HG02623 (cell line): Measurements from ENCODE around the gene SON.
"Not testable (repeated sequence)": the region's sequence is repeated elsewhere in the genome, so short reads cannot be mapped to it uniquely, and the experiment has no call there.

Experiments
- ATAC-seq: cut with Tn5 transposase; IDR thresholded peaks from one replicate; pipeline ENCODE4 v1.9.1; 2021; ENCODE audit warnings: moderate library complexity; ENCODE audit not compliant: unreplicated experiment

Gene SON

DNA sequence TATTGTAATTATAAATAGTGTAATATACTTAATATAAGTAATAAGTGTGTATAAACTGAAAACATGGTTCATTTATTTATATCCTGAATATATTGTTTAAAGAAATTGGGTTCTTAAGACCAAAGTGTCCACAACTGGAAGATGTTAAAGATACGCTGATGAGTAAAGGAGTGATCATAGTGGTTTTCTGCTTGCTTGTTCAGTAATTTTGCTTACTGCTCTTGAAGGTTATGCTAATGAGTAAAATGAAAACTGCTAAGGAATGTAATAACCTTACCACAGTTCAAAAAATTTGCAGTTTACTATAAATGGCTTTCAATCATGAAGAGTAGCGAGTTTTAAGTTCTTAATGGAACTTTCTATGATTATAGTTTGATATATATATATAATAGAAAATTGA is 23.7 kb downstream of the SON start:
- ATAC-seq, result no peak

- no peak for ATAC-seq
These were observed 25.1 kb downstream of the SON start for GRCh38 chr21:33567914-33568313.

DNA sequence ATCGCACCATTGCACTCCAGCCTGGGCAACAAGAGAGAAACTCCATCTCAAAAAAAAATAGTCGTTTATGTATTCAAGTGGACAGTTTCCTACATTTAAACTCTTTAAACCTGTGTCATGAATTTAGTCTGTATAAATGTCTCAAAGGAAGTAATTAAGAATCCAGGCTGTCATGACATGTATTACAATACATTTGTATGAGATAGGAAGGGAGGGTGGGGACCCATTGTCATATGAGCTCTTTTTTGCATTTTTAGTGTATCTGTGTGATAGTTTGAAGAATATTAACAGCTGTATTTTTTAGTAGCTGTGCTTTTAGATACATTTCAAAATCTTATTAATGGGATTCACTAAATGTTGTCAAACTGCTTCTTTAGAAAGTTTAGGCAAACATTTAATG is 25.6 kb downstream of the SON start:
- no peak for ATAC-seq

- ATAC-seq, result no peak
These were observed 27.2 kb downstream of the SON start for GRCh38 chr21:33569991-33570390.

GRCh38 chr21:33572350-33572749 is 29.5 kb downstream of the SON start:
- ATAC-seq, result no peak

DNA sequence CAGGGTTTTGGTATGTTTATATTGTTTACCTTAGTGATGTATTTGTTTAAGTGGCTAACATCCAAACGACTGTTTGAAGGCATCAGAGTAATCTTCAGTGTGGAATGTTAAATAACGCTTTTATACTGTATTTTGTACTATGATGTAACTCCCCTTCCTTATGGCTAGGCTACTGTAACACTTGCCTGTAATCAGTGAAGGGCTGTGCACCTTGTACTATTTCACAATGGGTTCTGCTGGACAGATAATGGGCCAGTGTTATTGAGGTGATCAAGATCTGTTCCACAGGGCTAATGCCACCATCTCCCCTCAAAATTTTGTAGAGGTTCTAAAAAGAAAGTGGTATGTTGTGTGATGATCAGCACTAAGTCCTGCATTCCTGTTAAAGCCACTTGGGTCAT is 33.9 kb downstream of the SON start:
- not testable (repeated sequence) for ATAC-seq

DNA sequence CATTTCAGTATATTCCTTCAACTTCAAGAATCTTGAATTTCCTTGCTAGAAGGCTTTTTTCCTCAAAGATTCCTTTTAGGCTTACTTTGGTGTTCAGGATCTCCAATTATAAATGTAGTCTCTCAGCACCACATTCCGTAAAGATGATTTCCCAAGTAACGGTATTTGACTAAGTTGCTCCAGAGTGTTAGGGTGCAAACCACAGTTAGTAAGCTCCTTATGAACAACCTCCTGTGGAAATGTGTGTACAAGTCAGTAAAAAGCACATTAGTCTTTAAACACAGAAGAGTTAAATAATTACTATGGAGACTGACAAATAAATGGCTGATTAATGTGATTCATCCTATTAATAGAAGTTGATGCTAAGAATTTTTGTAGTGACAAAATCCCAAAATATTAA is 35.4 kb downstream of the SON start:
- ATAC-seq, result no peak

DNA sequence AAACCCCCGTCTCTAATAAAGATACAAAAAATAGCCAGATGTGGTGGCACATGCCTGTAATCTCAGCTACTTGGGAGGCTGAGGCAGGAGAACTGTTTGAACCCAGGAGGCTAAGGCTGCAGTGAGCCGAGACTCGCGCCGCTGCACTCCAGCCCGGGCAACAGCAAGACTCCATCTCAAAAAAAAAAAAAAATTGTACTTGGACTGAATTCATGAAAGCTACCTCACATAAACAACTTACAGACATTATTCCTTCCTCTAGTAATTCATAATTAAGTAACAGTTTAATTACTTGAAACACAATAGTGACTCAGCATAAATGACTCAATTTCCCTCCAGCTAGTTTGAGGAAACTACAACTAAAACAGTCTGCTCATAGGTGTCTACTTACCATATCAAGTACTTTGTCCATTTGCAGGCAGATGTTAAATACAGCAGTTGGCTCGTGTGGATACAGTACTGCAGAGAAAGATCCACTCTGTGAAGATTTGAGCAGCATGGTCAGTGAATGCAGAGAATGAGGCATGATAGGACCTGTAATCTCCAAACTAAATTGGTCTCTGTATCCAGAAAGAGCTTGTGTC is 36.2 kb downstream of the SON start:
- no peak for ATAC-seq

DNA sequence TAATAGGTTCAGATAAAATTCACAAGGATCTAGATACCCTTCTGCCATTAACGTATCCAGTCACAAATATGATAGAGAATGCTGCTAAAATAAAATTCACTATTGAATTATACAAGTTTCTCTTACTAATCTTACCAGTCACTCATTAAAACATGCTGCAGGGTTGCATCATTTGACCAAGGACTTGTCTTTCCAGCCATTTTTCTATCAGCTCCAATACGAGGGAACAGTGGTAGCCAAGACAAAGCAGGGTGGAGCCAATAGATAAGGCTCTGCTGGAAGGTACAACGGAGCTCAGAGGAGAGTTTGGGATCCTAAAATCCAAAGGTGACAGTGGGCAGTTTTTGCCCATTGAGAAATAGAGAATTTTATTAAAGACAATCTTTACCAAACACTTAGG is 41.6 kb downstream of the SON start:
- no peak for ATAC-seq

GRCh38 chr21:33586927-33587326 is 44.1 kb downstream of the SON start:
- ATAC-seq, result no peak

DNA sequence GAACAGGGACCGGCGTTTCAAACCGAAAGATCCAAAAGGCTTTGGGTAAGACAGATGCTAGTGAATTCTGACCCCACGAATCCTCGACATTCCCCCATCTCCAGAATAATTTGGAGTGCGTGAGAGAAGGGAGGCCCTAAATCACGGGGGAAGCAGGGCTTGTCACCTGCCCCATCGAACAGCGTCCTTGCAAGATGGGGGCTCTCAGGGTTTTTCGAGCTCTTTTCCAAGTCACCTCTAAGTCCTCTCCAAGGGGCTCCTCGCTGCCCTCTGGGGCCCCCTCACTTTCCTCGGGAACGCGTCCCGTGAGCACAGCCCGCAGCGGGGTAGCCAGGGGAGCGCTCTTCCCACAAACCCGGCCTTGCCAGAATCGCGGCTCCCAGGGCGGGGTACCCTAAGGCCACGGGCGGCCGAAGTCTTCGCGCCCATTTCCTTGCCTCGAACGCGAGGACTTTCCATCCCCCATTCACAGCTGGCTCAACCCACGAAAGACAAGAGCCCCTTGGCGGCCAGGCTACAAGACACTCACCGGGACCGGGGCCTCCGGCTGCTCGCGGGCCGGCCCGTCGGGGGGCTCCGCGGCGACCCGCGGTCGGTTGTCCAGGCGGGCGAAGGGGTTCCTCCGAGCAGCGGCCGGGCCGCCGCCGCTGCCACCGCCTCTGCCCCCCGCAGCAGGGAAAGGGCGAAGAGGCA is 45.1 kb downstream of the SON start:
- ATAC-seq, result peak; percentile 28

- ATAC-seq, result peak; percentile 80
These were observed 45.9 kb downstream of the SON start, which contains the start of gene DONSON for GRCh38 chr21:33588485-33589335. Gene DONSON (minus strand): TSS chr21:33588684. CDS start chr21:33588641, 43 bp downstream.

- ATAC-seq, result no peak
These were observed 55.2 kb downstream of the SON start for GRCh38 chr21:33598051-33598450.

- ATAC-seq, result no peak
These were observed 65.7 kb downstream of the SON start for GRCh38 chr21:33608559-33608958.

DNA sequence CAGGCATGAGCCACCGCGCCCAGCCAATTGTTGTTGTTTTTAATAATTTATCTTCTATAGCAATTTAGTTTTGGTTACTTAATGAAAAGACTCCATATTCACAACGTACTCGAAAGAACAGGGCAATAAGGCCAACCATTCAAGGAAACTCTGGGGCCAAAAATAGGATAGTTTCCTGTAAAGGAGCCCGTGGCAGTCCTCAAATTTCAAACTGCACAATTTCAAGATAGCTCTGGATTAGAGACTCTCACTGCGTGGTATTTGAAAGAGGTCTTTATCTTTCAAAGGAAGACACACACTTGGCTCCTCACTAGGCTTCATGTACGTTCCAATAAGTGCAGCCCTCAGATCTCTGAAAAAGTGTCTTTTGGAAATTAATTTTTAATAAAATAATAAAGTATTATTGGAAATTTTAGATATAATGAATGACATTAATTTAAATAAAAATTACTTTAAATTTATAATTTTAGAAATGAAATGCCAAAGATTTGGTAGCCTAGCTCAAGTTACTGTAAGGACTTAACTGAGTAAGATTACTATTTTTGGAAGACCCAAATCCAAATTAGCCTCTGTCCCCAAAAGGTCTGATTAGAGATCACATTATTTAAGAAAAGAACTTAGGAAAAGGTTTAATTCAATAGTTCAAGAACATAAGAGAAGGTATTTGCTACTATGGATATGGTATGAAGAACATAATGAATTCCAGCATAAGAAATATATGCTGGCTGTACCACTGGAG is 68.3 kb downstream of the SON start:
- ATAC-seq, result no peak

DNA sequence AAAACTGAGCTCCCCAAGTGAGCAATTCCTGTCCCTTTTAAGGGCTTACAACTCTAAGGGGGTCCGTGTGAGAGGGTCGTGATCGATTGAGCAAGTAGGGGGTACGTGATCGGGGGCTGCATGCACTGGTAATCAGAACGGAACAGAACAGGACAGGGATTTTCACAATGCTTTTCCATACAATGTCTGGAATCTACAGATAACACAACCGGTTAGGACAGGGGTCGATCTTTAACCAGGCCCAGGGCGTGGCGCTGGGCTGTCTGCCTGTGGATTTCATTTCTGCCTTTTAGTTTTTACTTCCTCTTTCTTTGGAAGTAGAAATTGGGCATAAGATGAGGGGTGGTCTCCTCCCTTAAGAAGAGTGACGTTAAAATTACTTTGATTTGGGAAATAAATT is 74.7 kb downstream of the SON start:
- not testable (repeated sequence) for ATAC-seq

DNA sequence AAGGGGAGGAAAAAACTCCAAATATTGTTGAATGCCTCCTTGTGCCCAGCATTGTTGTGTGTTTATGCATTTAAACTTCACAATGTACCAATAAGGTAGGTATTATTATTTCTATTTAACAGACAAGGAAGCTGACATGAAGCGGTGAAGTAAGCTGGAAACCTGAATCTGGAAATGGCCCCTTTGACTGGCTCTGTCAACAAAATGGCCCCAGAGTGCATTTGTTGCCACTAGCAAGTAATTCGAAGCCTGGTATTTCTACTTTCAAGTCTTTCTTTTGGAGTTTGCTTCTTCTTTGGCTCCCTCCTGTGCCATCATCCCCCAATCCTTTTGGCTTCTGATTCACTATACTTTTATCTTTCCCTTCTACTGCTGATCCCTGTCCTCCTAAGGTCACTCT is 75.6 kb downstream of the SON start:
- no peak for ATAC-seq

DNA sequence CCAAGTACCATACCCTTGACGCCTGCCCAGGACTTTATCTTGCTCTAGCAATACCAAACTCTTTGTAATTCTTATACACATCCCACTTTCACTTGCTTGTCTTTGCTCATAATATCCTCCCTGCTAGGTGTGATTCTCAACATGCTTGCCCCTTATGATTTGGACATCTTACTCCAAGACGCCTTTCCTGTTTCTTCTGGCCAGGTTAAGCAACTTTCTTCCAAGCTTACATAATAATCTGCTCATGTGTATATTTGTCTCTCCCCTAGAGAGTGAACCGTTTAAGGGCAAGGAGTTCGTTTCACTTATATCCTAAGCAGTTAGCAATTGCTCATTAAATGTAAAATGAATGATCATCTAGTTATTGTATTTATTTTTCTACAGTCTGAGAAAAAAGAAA is 76.9 kb downstream of the SON start:
- ATAC-seq, result no peak

- ATAC-seq, result no peak
These were observed 79.4 kb downstream of the SON start for GRCh38 chr21:33622253-33622652.

DNA sequence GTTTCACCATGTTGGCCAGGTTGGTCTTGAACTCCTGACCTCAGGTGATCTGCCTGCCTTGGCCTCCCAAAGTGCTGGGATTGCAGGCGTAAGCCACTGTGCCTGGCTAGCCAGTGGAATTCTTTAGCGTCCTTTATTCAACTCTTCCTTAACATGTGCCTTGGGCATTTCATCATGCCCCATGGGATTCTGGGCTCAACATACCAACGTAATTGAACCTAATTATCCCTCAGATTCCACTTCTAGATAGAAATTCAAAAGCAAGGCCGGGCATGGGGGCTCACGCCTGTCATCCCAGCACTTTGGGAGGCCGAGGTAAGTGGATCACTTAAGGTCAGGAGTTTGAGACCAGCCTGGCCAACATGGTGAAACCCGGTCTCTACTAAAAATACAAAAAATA is 83.3 kb downstream of the SON start:
- ATAC-seq, result not testable (repeated sequence)
